Stimulated activated naive CD8-positive, alpha-beta T cell treated with anti-CD3 and anti-CD28 coated beads, Interleukin-15, amount 100 ng/mL, for 72 hours (primary cell): ENCODE measurements around the gene LSAMP.

ENCODE experiments used
- ATAC-seq: fragments of 150-1000 bp; cut with Tn5 transposase; 2 replicates; pipeline ENCODE4 v1.10.0; 2021; ENCODE audit warnings: mild to moderate bottlenecking, moderate library complexity
- DNase-seq, 2 donors: peaks; one replicate each; pipeline ENCODE4 v3.0.0; 2021 to 2022
- H3K27ac Mint-ChIP-seq, 2 donors: one replicate each; pipeline ENCODE4 v1.8.0; 2022; ENCODE audit warnings: mild to moderate bottlenecking in 2 of 2, mixed read lengths in 2 of 2, moderate library complexity in 2 of 2
- H3K27me3 Mint-ChIP-seq: one replicate; pipeline ENCODE4 v1.8.0; 2022; ENCODE audit warnings: mixed read lengths
- H3K4me1 Mint-ChIP-seq: one replicate; pipeline ENCODE4 v1.8.0; 2022; ENCODE audit warnings: mild to moderate bottlenecking, mixed read lengths
- H3K4me3 Mint-ChIP-seq, 2 donors: one replicate each; pipeline ENCODE4 v1.8.0; 2022; ENCODE audit warnings: mild to moderate bottlenecking in 2 of 2, mixed read lengths in 2 of 2, moderate library complexity in 1 of 2
- H3K9me3 Mint-ChIP-seq, 2 donors: one replicate each; pipeline ENCODE4 v1.8.0; 2022; ENCODE audit warnings: mixed read lengths in 2 of 2

The LSAMP gene

DNA sequence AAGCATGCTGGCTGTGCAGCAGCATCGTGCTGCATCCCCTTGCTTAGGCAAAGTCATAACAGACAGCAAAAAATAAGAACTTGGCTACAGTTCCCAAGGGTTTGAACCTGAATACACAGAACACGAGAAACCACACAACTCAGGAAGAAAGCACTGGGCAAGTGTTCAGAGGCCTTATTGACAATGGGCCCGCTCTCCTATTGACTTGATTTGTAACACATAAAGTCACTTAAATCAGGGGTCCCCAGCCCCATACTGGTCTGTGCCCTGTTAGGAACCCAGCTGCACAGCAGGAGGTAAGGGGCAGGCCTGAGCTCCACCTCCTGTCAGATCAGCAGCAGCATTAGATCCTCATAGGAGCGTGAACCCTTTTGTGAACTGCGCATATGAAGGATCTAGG, 145.1 kb downstream of the LSAMP start:
- DNase-seq (no peak), ATAC-seq (no peak)
- Mint-ChIP-seq H3K4me1 (no peaks in the 10 kb centered on the region), H3K4me3 (no peak overlapping the region), H3K9me3 (no peaks in the 10 kb centered on the region), H3K27me3 (no peaks in the 10 kb centered on the region), H3K27ac (no peak overlapping the region)

DNA sequence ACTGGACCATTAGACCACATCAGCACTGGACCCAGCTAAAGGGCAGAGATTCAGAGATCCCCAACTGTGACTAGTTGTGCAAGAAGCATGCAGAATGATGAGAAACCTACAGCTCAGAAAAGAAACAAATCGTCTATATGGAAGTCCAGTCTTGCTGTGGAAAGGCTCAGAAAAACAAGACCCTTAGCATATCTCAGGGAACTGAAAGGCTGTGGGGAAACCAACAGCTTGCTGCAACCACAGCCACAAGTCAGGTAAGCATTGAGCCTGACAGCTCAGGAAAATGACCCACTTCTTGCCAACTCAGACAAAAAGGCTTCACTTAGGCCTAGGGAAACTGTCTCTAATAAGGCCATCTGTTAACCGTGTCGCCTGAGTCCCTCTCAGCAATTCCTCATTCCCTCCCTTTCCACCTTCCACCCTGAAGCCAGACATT, 145.6 kb downstream of the LSAMP start:
- no peaks in the 10 kb centered on the region for H3K27me3 Mint-ChIP-seq
- no peak for DNase-seq
- no peak for ATAC-seq
- no peaks in the 10 kb centered on the region for H3K9me3 Mint-ChIP-seq
- H3K4me3 Mint-ChIP-seq: no peak overlapping the region
- no peak overlapping the region for H3K27ac Mint-ChIP-seq
- no peaks in the 10 kb centered on the region for H3K4me1 Mint-ChIP-seq

DNA sequence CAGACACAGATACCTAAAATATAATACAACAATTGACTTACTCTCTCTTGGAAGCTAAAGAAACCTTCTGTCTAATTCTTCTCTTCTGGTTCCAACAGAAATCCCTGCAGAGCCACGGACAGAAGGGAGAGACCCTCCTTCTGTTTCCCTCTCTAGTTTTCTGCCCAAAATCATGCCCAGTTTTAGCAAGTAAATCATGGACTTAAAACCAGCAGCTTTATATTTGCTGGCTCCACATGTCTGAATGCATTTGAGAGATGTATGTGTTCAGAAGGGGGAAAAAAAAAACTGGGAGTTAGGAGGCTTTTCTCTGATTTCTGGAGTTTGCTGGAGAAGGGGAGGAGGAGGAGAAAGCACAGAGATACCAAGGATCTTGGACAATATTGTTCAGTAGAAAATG, 147.1 kb downstream of the LSAMP start:
- Mint-ChIP-seq H3K4me3 (no peak overlapping the region), H3K4me1 (no peaks in the 10 kb centered on the region), H3K27me3 (no peaks in the 10 kb centered on the region), H3K9me3 (no peaks in the 10 kb centered on the region), H3K27ac (no peak overlapping the region)
- DNase-seq (no peak), ATAC-seq (no peak)

DNA sequence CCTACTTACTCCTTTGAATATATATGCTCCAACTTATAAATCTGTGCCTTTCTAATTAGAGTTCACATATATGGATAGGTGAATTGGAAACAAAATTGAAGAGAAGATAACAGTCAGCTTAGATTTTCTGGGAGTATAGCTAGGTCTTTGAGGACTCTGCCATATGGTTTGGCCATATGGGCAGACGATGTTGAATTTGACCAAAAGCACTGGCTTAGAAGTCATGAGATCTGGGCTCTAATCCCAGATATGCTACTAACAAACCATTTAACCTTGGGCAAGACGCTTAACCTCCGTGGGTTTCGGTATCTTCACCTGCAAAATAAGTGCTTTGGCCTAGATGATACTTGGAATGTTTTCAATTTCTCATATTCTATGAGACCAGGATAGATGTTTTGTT, 154.1 kb downstream of the LSAMP start:
- H3K27ac Mint-ChIP-seq: no peak overlapping the region
- no peaks in the 10 kb centered on the region for H3K27me3 Mint-ChIP-seq
- ATAC-seq (no peak), DNase-seq (no peak)
- no peaks in the 10 kb centered on the region for H3K9me3 Mint-ChIP-seq
- H3K4me3 Mint-ChIP-seq: no peak overlapping the region
- H3K4me1 Mint-ChIP-seq: no peaks in the 10 kb centered on the region

DNA sequence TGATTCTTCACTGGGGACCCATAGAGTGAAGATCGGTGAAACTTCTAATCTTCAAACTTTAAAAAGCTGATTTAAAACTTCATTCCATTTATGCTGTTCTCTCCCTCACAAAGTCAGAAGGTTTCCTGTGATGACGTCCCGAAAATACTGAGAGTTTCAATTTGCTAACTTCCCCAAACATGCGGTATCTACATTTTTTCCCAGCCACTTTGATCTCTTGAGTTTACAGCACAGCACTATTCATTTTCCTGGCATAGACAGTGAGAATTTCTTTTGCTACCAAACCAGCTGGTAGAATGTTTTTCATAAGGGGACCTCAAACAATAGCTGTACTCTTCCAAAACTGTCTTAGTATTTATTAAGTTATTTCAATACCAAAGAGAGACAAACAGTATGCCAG, 156.8 kb downstream of the LSAMP start:
- H3K9me3 Mint-ChIP-seq: no peaks in the 10 kb centered on the region
- H3K27me3 Mint-ChIP-seq: no peaks in the 10 kb centered on the region
- no peak overlapping the region for H3K4me3 Mint-ChIP-seq
- no peak for DNase-seq
- H3K27ac Mint-ChIP-seq: no peak overlapping the region
- no peak for ATAC-seq
- no peaks in the 10 kb centered on the region for H3K4me1 Mint-ChIP-seq

DNA sequence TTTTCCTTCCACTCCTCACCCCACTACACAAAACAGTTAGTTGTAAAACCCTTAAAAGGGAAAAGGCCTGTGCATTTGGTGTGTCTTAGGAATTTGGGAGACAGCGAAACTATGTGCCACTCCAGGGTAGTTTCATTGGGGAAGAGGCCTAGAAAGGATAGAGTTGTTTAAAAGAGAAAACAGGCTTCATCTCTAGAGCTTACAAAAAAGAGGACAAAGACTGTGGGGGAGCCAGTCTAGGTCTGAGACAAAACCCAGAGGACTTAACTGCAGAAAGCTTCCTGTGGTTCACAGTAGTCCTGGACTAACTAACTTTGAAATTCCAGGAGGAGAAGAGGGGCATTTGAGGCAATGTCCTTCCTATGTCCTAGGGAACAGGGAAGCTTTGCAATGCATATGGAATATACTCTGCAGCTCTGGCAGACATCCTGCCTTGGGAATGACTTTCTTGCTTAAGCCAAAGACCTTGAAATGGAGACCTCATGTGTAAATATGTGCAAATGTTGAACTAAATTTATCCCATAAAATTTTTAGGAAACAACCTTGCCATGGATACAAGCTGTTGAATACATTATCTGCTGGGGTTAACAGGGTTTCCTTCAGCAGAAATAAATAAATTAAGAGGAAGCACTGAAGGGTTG, 159.4 kb downstream of the LSAMP start:
- DNase-seq (no peak), ATAC-seq (no peak)
- no peak overlapping the region for H3K27ac Mint-ChIP-seq
- no peaks in the 10 kb centered on the region for H3K4me1 Mint-ChIP-seq
- no peak overlapping the region for H3K4me3 Mint-ChIP-seq
- no peaks in the 10 kb centered on the region for H3K27me3 Mint-ChIP-seq
- H3K9me3 Mint-ChIP-seq: no peaks in the 10 kb centered on the region

DNA sequence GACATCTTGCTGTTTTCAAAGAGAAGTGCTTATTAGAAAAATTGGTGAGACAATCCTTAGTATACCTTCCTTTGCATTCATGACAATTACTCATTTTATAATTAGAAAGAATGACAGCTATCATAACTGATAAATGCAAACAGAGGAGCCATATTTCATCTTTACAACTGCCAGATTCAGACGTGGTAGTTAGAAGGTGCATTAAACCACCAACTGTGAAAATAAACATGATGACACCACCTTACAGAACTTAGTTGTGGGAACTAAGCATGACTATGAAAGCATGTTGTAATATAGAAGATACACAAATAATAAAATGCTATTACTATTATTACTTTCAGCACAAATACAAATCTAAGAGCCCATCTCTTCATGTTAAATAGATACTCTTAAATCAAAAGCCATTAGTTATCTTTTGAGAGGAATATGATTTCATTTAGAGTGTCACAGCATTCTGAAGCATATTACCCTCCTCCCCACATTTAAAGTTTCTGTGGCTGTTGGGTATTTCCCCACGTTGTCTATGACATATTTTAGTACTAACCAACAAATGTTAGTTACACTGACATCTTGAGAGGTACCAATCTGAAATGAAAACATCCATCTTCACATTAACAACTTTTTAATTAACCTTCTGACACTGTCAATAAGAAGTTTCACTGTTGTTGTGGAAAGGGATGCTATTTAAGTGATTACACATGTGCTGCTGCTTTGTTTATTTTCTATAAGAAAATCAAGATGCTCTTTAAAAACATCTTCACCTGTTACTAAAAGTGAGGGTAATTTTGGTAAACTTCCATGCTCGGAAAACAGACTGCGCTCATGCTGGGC, 163.8 kb downstream of the LSAMP start:
- Mint-ChIP-seq H3K9me3 (no peaks in the 10 kb centered on the region), H3K27ac (peak overlapping the region in 1 of 2 donors; percentile 33), H3K27me3 (no peaks in the 10 kb centered on the region), H3K4me1 (no peaks in the 10 kb centered on the region), H3K4me3 (no peak overlapping the region)
- no peak for ATAC-seq
- DNase-seq: no peak

DNA sequence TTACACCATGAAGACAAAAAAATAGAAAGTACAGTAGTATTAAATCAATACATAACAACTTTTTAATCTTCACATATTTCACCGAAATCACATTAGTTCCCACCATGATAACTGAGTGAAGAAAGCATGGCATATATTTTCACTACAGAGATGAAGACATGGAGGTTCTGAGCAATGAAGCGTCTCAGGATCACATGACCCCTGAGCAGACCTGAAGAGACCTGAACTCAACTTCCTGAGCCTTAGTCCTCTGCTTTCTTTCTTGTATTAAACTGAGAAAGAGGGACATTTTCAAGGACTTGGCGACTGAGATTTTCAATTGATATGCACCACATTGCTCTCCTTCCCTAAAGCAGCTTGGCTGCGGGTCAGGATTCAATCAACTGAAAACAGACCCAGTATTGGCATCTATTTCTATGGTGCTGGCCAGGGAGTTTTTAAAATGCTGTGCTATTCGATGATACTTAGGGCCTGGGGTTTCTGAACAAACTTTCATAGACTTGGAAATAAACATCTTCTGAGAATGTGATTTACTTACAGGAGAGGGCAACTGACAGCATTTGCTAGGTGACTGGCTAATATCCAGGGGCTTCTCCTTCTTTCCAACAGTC, 165.1 kb downstream of the LSAMP start:
- no peak for ATAC-seq
- no peaks in the 10 kb centered on the region for H3K27me3 Mint-ChIP-seq

DNA sequence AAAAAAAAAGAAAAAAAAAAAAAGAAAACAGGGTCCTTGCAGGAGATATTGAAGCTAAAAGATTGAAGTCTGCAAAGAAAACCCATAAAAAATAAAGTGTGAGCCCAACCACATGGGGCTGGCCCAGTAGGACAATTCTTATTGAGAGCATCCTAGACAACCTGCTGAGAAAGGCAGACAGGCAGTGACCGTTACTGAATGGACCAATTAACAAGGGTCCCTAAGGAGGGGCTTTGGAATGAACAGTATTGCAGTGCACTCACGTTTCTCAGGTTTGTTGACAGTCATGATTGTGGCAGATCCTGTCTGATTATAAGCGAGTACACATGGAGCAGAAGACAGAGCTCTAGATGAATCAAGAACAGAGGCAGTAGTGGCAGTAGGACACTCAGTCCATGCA, 168.6 kb downstream of the LSAMP start:
- Mint-ChIP-seq H3K27ac (no peak overlapping the region), H3K4me3 (no peak overlapping the region), H3K4me1 (no peaks in the 10 kb centered on the region), H3K27me3 (no peaks in the 10 kb centered on the region), H3K9me3 (no peaks in the 10 kb centered on the region)
- DNase-seq (no peak), ATAC-seq (no peak)

More for the DNA sequence above, 165.1 kb downstream of the LSAMP start:
- Mint-ChIP-seq H3K4me1 (no peaks in the 10 kb centered on the region), H3K4me3 (no peak overlapping the region), H3K9me3 (no peaks in the 10 kb centered on the region), H3K27ac (no peak overlapping the region)
- DNase-seq: no peak

DNA sequence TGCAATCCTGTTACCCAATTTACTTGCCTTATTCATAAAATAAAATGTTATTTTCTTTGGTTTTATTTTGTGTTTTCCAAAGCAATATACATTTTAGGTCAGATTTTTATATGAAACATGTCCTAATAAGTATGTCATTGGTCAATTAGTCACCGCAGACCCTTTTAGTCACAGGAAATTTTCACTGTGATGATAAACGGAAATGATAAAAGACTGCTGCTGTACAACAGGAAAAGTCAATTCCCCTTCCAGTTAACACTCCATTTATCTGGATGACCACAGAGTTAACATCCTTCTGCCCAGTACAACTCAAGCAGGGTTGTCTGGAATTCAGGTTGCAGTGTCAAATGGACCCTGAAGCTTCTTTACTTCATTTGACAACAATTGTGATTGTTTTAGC, 175.2 kb downstream of the LSAMP start:
- Mint-ChIP-seq H3K27ac (no peak overlapping the region), H3K4me3 (no peak overlapping the region), H3K27me3 (no peaks in the 10 kb centered on the region), H3K9me3 (no peaks in the 10 kb centered on the region), H3K4me1 (no peaks in the 10 kb centered on the region)
- no peak for ATAC-seq
- no peak for DNase-seq

DNA sequence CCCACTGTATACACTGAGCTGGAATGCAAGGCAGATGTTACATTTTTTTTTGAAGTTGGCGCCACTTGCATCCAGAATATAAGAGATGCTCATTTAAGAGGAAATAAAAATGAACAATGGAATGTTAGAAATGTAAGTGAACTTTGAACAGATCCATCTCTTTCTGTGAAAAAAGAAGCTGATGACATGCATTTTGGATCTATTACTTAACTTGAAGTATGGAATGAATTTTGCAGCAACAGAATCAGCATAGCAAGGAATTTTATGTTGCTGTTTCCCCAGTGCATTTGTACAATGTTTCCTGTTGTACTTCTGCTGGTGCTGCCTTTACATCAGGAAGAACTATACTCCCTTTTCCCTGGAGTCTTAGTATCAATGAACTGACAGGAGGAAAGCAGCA, 178.2 kb downstream of the LSAMP start:
- Mint-ChIP-seq H3K9me3 (no peaks in the 10 kb centered on the region), H3K4me3 (no peak overlapping the region), H3K27me3 (no peaks in the 10 kb centered on the region), H3K27ac (no peak overlapping the region), H3K4me1 (no peaks in the 10 kb centered on the region)
- ATAC-seq (no peak), DNase-seq (no peak)

DNA sequence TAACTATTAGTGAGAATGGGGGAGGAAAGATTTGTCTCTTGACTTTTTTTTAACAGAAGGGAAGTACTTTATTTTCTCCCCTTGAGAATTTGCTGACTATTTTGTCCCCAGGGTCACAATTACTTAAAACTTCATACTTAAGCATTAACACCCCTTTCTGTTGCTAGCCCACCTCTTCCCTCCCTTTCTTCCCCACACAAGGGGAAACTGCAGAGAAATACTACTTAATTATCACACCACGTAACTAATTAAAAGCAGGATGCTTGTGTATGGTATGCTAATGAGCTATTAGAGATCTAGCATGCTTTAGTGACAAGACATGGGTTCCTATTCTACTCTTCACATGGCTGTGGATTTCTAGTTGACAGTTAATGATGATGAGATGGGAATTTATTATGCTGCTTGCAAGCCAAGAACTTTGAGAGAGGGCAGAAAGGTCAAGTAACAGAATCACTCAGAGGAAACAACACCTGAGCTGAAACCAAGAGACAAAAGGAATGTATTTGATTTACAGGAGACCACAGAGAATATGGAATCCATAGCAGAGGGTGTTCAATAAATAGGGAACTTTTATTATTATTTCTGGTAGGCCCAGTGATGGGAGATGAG, 179.2 kb downstream of the LSAMP start:
- no peaks in the 10 kb centered on the region for H3K4me1 Mint-ChIP-seq
- no peak overlapping the region for H3K27ac Mint-ChIP-seq
- DNase-seq: no peak
- no peak for ATAC-seq
- H3K4me3 Mint-ChIP-seq: no peak overlapping the region
- no peaks in the 10 kb centered on the region for H3K9me3 Mint-ChIP-seq
- H3K27me3 Mint-ChIP-seq: no peaks in the 10 kb centered on the region

DNA sequence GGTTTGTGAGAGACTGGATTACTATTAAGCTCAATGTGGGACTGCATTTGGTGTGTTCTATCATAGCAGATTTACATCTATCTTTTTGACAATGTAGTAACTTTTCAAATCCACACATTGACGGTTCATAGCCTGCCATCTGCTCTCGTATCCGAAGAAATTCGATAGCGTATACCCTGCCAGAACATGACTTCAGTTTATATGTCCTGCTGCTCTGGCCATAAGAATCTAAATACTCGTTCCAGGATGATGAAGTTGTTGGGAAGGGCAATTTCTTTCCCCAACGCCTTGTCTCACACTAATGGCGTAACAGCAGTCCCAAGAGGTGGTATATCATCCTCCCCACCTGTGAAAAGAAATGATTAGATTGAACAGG, 180.0 kb downstream of the LSAMP start:
- no peaks in the 10 kb centered on the region for H3K9me3 Mint-ChIP-seq
- no peaks in the 10 kb centered on the region for H3K4me1 Mint-ChIP-seq
- no peaks in the 10 kb centered on the region for H3K27me3 Mint-ChIP-seq
- DNase-seq: no peak
- ATAC-seq: no peak
- no peak overlapping the region for H3K27ac Mint-ChIP-seq
- no peak overlapping the region for H3K4me3 Mint-ChIP-seq

DNA sequence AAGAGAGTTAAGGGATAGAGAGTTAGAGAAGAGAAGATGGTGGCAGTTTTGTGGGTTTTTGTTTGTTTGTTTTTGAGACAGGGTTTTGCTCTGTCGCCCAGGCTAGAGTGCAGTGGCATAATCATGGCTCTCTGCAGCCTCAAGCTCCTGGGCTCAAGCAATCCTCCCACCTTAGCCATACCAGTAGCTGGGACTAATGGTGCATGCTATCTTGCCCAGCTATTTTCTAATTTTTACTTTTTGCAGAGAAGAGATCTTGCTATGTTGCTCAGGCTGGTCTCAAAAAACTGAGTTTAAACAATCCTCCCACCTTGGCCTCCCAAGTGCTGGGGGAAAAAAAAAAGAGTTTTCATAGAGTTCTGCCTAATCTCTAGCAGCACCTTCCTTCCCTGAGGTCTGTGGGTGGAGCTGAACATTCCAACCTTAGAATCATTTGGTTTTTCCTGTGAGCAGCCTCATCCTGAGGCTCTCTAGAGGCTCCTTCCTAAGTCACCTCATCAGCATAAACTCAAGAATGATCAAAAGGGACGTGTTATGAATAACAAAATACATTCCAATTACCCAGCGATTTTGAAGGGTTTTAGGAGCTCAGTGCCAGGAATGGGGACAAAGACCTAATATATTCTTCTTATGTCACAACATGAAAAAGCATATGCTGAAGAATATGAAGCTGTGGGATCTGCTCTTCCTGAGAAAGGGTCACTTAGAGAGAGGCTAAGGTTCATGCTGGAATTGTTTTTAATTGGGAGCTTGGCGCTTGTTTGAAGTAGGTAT, 180.6 kb downstream of the LSAMP start:
- DNase-seq (no peak), ATAC-seq (no peak)
- H3K4me1 Mint-ChIP-seq: no peaks in the 10 kb centered on the region
- H3K9me3 Mint-ChIP-seq: no peaks in the 10 kb centered on the region
- no peak overlapping the region for H3K4me3 Mint-ChIP-seq
- no peak overlapping the region for H3K27ac Mint-ChIP-seq
- no peaks in the 10 kb centered on the region for H3K27me3 Mint-ChIP-seq

DNA sequence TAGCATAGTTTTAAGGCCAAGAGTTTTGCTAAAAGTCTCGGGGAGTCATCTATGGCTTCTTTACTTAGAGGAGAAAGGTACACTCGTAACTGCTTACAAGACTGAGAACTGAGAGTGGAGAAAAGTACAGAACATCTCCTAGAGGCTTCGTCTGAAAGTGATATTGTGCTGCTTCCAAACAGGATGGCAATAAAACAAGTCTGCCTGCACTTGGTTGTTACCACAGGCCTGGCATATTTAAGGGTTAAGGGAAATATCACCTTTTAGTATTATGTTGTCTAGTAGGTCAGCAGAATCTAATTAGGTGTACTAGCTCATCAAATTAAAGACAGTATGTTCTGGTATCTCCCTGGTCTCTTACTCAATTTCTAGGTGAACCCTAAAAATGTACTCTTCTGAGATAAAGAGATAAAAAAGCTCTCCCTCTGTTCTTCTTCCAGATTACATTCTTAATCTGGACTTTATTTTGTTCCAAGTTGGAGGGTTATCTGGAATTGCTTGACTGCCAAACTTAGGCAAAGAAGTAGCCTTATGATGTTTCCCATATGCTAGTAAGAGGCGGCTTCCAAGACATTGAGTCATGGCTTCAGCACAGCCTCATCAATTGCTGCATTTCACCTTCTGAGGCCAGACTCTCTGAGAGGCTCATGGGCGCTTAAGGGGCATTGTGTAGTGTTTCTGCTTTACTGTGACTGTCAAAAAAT, 181.3 kb downstream of the LSAMP start:
- Mint-ChIP-seq H3K4me1 (no peaks in the 10 kb centered on the region), H3K27ac (no peak overlapping the region)

More for the DNA sequence above, 181.3 kb downstream of the LSAMP start:
- Mint-ChIP-seq H3K4me3 (no peak overlapping the region), H3K9me3 (no peaks in the 10 kb centered on the region), H3K27me3 (no peaks in the 10 kb centered on the region)
- no peak for ATAC-seq
- no peak for DNase-seq
